ENCODE data around the gene SERTAD2.

The SERTAD2 gene

DNA sequence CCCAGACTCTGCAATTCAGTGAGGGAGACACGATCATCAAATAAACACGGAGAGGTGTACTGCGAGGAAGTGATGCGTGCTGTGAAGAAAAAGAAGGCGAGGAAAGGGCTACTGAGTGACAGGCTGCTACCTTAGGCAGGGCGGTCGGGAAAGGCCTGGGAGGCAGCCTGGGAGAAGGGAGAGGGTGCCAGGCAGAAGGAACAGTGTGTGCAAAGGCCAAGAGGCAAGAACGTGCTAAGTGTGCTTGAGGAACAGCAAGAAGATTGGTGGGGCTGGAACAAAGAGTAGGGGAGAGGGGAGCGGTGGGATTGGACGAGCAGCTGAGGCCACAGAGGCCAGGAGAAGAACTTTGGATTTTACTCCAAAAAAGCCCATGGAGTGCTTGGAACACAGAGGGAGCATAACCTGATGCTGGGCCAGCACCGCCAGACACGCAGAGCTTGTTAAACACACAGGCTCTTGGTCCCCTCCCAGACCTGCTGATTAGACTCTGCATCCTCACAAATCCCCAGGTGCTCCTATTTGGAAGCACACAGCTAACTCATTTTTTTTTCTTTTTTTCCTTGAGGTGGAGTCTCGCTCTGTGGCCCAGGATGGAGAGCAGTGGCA lies 30.4 kb downstream of the SERTAD2 start:
- no peak overlapping the region for H3K27ac ChIP-seq (replicated peaks)
- H3K4me3 ChIP-seq (replicated peaks; ENCODE audit: insufficient read depth, low read length), result no peak overlapping the region
- no peak for DNase-seq (ENCODE audit: low read depth in 1 of 2, low spot score in 1 of 2)
- no peaks in the 10 kb centered on the region for H3K27me3 ChIP-seq (ENCODE audit: insufficient read depth, poor library complexity, severe bottlenecking)
- no peak for TF ChIP-seq POLR2AphosphoS5 (IDR thresholded peaks at IDR 0.05; ENCODE audit: low read depth)
- TF ChIP-seq GABPA (IDR thresholded peaks at IDR 0.05; ENCODE audit: low read depth), result no peak
- TF ChIP-seq SPI1 (IDR thresholded peaks at IDR 0.05; ENCODE audit: borderline replicate concordance, low read depth), result no peak

DNA sequence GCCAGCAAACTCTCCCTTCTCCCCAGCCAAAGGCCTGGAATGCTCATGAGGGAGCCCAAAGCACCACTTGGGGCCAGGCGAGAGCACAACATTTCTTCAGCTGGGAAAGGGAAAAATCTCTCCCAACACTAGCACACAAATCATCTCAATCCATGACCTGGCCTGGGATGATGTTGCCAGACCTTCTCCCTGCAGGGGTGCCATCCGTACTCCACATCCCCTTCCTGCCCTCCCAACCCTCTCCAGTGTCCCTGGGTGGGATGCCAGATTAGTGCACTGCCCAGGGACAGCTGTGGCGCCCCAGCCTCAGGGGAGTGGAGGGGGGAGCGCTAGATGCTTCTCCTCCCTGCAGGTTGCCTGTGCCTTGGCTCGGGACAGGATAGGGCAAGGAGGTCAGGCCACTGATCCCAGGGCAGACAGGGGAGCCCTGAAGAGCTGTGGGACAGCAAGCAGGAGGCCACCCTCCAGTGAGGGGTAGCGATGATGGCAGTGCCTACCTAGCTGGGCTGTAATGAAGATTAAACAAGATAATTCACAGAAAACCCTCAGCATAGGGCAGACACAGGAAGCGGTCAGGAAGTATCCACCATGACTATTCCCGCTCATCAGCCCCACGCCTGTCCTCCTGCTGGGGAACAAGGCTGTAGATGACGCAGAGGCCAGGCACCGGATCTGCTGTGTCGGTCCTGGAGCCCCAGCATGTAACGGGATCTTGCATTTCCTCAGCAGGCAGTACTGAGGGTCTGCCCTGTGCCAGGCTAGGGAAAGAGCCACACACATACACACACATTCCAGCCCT lies 31.1 kb downstream of the SERTAD2 start:
- no peak for TF ChIP-seq POLR2AphosphoS5 (IDR thresholded peaks at IDR 0.05; ENCODE audit: low read depth)
- TF ChIP-seq REST (IDR thresholded peaks at IDR 0.05; ENCODE audit: insufficient replicate concordance, low read depth), result no peak
- no peak for TF ChIP-seq GABPA (IDR thresholded peaks at IDR 0.05; ENCODE audit: low read depth)
- TF ChIP-seq SPI1 (IDR thresholded peaks at IDR 0.05; ENCODE audit: borderline replicate concordance, low read depth), result no peak
- TF ChIP-seq, protein P1, sequence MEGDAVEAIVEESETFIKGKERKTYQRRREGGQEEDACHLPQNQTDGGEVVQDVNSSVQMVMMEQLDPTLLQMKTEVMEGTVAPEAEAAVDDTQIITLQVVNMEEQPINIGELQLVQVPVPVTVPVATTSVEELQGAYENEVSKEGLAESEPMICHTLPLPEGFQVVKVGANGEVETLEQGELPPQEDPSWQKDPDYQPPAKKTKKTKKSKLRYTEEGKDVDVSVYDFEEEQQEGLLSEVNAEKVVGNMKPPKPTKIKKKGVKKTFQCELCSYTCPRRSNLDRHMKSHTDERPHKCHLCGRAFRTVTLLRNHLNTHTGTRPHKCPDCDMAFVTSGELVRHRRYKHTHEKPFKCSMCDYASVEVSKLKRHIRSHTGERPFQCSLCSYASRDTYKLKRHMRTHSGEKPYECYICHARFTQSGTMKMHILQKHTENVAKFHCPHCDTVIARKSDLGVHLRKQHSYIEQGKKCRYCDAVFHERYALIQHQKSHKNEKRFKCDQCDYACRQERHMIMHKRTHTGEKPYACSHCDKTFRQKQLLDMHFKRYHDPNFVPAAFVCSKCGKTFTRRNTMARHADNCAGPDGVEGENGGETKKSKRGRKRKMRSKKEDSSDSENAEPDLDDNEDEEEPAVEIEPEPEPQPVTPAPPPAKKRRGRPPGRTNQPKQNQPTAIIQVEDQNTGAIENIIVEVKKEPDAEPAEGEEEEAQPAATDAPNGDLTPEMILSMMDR (IDR thresholded peaks at IDR 0.05; ENCODE audit: insufficient read depth, low read length), result no peak
- Histone ChIP-seq H3K27me3 (ENCODE audit: insufficient read depth, poor library complexity, severe bottlenecking) (no peaks in the 10 kb centered on the region), H3K27ac (replicated peaks) (no peak overlapping the region), H3K4me3 (replicated peaks; ENCODE audit: insufficient read depth, low read length) (no peak overlapping the region)
- no peak for DNase-seq (ENCODE audit: low read depth in 1 of 2, low spot score in 1 of 2)

GRCh38 chr2:64620661-64621060 lies 33.1 kb downstream of the SERTAD2 start:
- DNase-seq (ENCODE audit: low read depth in 1 of 2, low spot score in 1 of 2), result no peak
- Histone ChIP-seq H3K27ac (replicated peaks) (no peak overlapping the region), H3K4me3 (replicated peaks; ENCODE audit: insufficient read depth, low read length) (no peak overlapping the region), H3K27me3 (ENCODE audit: insufficient read depth, poor library complexity, severe bottlenecking) (no peaks in the 10 kb centered on the region)
- TF ChIP-seq POLR2AphosphoS5 (IDR thresholded peaks at IDR 0.05; ENCODE audit: low read depth), result no peak
- TF ChIP-seq GABPA (IDR thresholded peaks at IDR 0.05; ENCODE audit: low read depth), result no peak
- no peak for TF ChIP-seq REST (IDR thresholded peaks at IDR 0.05; ENCODE audit: insufficient replicate concordance, low read depth)
- no peak for TF ChIP-seq SPI1 (IDR thresholded peaks at IDR 0.05; ENCODE audit: borderline replicate concordance, low read depth)
- TF ChIP-seq, protein P1 (IDR thresholded peaks at IDR 0.05; ENCODE audit: insufficient read depth, low read length), result no peak

GRCh38 chr2:64617631-64618151 lies 36.0 kb downstream of the SERTAD2 start:
- Histone ChIP-seq H3K4me3 (replicated peaks; ENCODE audit: insufficient read depth, low read length) (no peak overlapping the region), H3K27ac (replicated peaks) (no peak overlapping the region), H3K27me3 (ENCODE audit: insufficient read depth, poor library complexity, severe bottlenecking) (no peaks in the 10 kb centered on the region)
- no peak for DNase-seq (ENCODE audit: low read depth in 1 of 2, low spot score in 1 of 2)
- TF ChIP-seq REST (IDR thresholded peaks at IDR 0.05; ENCODE audit: insufficient replicate concordance, low read depth), result no peak
- TF ChIP-seq POLR2AphosphoS5 (IDR thresholded peaks at IDR 0.05; ENCODE audit: low read depth), result no peak
- TF ChIP-seq, protein P1 (IDR thresholded peaks at IDR 0.05; ENCODE audit: insufficient read depth, low read length), result no peak
- TF ChIP-seq GABPA (IDR thresholded peaks at IDR 0.05; ENCODE audit: low read depth), result no peak
- TF ChIP-seq SPI1 (IDR thresholded peaks at IDR 0.05; ENCODE audit: borderline replicate concordance, low read depth), result no peak
